Ovary (tissue), 3 donors: ENCODE data around the gene FLNC.

Experiments
- EP300 ChIP-seq: sonication (generic); formaldehyde crosslinking; IDR thresholded peaks from one replicate; pipeline ENCODE4 v1.6.1; 2017; ENCODE audit warnings: antibody characterized with exemption
- POLR2A ChIP-seq: fragments of 450-650 bp; IDR thresholded peaks from one replicate; pipeline ENCODE4 v1.6.1; 2017; ENCODE audit warnings: antibody characterized with exemption, mild to moderate bottlenecking, moderate library complexity
- TF ChIP-seq, protein P1 (sequence below), 3 donors: fragments of 450-650 bp in 2 of 3; fragments of 200-600 bp in 1 of 3; IDR thresholded peaks; one replicate each; pipeline versions ENCODE4 v1.5.1 to v1.8.0; 2016 to 2022; ENCODE audit warnings: antibody characterized with exemption in 3 of 3, mild to moderate bottlenecking in 1 of 3
- donor health status: DM: no; HTN: no; CAD: no.

DNA sequence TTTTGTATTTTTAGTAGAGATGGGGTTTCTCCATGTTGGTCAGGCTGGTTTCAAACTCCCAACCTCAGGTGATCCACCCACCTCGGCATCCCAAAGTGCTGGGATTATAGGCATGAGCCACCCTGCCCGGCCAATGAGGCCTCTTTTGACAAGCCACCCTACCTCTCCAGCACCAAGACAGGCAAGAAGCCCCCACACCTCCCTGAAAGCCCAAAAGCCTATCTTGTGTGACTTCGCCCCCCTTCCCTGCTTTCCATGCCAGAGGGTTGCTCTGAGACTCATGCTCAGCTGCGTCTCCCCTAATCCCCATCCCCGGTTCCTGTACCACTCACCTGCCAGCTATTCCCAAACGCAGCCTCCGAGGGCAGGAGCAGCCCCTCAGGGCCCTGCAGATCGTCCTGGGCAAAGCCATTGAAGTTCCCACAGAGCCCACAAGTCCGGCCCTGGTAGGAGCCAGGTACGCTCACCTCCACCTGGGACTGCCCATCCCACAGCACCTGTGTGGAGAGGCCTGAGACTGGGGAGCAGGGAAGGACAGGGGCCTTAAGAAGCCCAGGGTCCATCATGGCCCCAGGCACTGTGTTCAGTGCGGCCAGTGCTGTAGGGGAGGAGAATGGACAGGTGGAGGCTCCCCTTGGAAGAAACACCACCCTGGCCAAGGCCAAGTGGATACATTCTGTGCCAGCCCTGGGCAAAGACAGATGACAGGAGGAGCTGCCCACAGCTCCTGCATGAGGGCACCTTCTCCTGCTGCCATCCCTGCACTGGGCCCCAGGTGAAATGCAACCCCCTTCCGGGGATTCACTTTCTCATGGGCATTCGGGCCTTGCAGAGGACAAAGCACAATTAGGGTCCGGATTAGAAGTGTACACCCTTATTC lies 48.3 kb downstream of the FLNC start:
- TF ChIP-seq EP300: no peak
- TF ChIP-seq, protein P1, sequence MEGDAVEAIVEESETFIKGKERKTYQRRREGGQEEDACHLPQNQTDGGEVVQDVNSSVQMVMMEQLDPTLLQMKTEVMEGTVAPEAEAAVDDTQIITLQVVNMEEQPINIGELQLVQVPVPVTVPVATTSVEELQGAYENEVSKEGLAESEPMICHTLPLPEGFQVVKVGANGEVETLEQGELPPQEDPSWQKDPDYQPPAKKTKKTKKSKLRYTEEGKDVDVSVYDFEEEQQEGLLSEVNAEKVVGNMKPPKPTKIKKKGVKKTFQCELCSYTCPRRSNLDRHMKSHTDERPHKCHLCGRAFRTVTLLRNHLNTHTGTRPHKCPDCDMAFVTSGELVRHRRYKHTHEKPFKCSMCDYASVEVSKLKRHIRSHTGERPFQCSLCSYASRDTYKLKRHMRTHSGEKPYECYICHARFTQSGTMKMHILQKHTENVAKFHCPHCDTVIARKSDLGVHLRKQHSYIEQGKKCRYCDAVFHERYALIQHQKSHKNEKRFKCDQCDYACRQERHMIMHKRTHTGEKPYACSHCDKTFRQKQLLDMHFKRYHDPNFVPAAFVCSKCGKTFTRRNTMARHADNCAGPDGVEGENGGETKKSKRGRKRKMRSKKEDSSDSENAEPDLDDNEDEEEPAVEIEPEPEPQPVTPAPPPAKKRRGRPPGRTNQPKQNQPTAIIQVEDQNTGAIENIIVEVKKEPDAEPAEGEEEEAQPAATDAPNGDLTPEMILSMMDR (IDR thresholded peaks at IDR 0.05): no peak
- TF ChIP-seq POLR2A: no peak
